Liver (tissue), 3 donors: ENCODE data around the gene B3GAT3.

Experiments used
- CTCF ChIP-seq: fragments of 150-350 bp; IDR thresholded peaks from 2 replicates; pipeline ENCODE4 v1.5.1; 2017; ENCODE audit warnings: improper control_type of control experiment, low read depth, low read length; ENCODE audit not compliant: missing input control
- JUND ChIP-seq, 2 donors: IDR thresholded peaks; 2 replicates each; pipeline ENCODE4 v1.6.1; 2016; ENCODE audit warnings: antibody characterized with exemption in 2 of 2
- REST ChIP-seq: IDR thresholded peaks from 2 replicates; pipeline ENCODE4 v1.6.1; 2016; ENCODE audit warnings: antibody characterized with exemption, mild to moderate bottlenecking
- TAF1 ChIP-seq: conservative IDR thresholded peaks from 2 replicates; pipeline ENCODE4 v1.6.1; 2016; ENCODE audit warnings: antibody characterized with exemption, mild to moderate bottlenecking
- donor health status: healthy.
- donor health status: healthy.

GRCh38 chr11:62605902-62606301 is 15.9 kb downstream of the B3GAT3 start:
- TF ChIP-seq REST (no peak), JUND (IDR thresholded peaks at IDR 0.05) (no peak), CTCF (no peak), TAF1 (no peak)
